Measurements from ENCODE around the gene TMED5.

The TMED5 gene

DNA sequence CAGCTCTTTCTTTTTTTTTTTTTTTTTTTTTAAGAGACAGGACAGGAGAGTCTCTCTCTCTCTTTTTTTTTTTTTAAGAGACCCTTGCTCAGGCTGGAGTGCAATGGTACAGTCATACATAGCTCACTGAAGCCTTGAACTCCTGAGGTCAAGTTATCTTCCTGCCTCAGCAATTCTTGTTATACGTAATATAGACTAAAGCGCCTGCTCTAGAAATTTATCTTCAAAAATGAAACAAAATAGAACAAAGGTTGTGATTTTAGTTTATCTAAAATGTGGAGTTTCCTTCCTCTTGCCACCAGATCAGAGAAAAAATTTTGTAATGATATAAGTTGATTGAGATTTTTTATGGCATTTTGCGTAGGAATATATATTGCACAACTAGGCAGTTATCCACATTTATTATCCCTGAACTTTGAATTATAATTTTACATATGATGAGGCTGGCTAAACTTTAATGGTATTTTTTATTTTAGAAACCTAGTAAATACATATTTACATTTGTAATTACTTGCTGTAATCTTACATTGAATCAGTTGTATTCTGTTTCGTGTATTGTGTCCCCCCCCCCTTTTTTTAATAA lies 56.9 kb downstream of the TMED5 start:
- no peak for DNase-seq (ENCODE audit: low spot score)

DNA sequence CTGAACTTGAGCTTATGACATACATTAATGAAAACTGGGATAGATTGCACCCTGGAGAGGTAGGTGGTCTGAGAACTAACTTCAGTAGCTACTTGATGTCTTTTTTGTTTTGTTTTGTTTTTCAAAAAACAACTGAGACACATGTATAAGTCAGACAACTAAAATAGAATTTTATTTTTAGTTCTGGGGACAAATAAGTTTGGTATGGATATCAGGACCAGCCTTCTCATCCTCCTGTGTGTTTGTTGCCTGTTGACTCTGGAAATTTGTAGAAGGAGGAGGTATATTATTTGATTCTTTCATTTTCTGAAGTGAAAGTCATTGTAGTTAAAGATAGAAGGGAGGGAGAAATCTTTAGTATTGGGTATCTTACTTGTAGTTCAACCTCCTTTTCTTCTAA lies 59.6 kb downstream of the TMED5 start:
- DNase-seq (ENCODE audit: low spot score), result no peak

DNA sequence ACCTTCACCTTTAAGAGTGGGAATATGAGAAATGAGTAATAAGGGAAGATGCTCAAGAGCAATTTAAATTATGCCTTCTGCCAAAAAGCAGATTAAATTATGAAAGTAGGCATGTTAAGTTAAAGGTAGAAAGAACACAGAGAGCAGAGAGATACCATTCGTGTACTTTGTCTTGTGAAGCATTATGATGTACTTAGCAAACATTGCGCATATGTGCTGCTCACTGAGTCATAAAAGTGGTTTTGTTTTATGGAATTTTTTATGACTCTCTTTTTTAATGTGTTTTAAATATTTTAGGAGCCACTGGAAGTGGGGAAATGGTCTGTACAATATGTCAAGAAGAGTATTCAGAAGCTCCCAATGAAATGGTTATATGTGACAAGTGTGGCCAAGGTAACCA lies 65.8 kb downstream of the TMED5 start:
- DNase-seq (ENCODE audit: low spot score), result no peak

DNA sequence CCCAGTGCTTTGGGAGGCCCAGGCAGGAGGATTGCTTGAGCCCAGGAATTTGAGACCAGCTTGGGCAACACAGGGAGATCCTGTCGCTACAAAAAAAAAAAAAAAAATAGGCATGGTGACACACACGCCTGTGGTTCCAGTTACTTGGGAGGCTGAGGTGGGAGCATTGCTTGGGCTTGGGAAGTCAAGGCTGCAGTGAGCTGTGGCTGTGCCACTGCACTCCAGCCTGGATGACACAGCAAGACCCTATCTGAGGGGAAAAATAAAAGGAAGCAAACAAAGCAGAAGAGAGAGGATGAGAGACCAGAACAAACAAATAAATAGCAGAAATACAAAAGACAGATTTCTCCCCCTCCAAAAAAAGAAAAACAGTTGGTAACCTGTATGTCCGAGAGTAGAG lies 67.1 kb downstream of the TMED5 start:
- no peak for DNase-seq (ENCODE audit: low spot score)

DNA sequence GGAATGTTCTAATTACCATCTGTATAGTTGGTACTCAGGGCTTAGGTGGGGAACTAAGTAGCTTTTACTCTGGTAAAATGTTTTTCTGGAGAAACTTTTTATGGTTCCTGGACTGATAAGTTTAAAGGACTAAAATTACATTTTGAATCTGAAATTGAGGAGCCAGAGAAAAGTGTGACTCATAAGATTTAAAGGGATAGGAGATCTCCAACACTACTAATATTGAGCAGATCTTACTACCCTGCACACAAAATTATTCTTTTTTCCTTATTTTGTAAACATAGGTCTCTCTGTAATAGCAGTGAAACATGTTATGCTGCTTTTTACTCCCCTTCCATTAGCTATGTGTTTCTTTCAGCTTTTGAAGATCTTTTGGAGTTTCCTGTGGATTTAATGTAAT lies 68.7 kb downstream of the TMED5 start:
- DNase-seq (ENCODE audit: low spot score), result no peak

DNA sequence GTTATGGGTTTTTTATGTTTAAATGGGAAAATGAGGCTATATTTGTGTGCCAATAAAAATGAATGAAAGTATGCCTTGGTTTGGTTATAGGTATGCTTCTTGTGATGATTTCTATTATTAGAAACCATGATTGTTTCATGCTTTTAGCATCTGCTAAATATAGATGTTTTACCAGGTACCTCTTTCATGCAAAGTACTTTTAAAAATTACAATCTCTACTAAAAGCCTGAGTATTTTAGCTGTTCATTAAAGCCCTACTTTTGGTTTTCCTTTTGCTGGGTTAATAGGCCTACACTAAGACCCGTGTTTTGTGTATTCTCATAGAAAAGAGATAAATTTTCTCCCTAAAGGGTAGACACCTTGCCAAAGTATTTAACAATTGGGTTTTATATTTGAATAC lies 69.1 kb downstream of the TMED5 start:
- no peak for DNase-seq (ENCODE audit: low spot score)

- DNase-seq (ENCODE audit: low spot score), result no peak
Observed at GRCh38 chr1:93109578-93109977, 70.6 kb downstream of the TMED5 start.

DNA sequence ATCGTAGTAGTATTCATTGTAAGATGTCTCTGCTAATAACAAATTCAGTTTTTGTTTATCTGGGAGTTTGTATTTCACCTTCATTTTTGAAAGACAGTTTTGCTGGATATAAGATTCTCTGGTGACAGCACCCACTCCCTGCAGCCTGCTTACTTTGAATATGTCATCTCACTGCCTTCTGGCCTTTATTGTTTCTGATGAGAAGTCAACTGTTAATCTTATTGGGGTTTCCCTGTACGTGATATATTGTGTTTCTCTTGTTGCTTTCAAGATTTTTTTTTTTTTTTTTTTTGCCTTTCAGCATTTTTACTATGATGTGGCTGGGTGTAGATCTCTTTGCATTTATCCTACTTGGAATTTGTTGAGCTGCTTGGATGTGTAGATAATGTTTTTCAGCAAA lies 71.9 kb downstream of the TMED5 start:
- DNase-seq (ENCODE audit: low spot score), result no peak

- DNase-seq (ENCODE audit: low spot score), result no peak
Observed at GRCh38 chr1:93107395-93107794, 72.8 kb downstream of the TMED5 start.

DNA sequence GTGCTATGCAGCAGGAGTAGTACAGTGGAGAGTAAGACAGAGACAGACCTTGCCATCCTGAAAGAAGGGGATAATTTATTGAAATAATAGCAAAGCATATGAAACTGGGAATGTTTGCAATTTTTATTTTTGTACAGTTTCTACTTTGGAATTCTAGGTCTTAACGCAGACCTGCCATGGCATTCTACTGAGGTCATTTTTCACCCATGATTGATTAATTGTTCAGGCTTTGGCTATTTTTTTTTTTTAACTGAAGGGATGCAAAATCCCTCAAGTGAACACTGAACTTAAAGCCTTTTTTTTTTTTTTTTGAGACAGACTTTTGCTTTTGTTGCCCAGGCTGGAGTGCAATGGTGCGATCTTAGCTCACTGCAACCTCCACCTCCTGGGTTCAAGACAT lies 74.0 kb downstream of the TMED5 start:
- DNase-seq (ENCODE audit: low spot score), result no peak

- DNase-seq (ENCODE audit: low spot score), result no peak
Observed at GRCh38 chr1:93102142-93102541, 78.1 kb downstream of the TMED5 start.
